Measurements from ENCODE around the gene CAPSL.
"Not testable (repeated sequence)": the region's sequence is repeated elsewhere in the genome, so short reads cannot be mapped to it uniquely, and the experiment has no call there.

Gene CAPSL

GRCh38 chr5:35938568-35939227, at the start of gene CAPSL:
TSS of gene CAPSL (minus strand) at chr5:35938622. CDS start at chr5:35921120, 17,502 bp downstream.
- DNase-seq (ENCODE audit: low read depth in 2 of 2) = no peak

DNA sequence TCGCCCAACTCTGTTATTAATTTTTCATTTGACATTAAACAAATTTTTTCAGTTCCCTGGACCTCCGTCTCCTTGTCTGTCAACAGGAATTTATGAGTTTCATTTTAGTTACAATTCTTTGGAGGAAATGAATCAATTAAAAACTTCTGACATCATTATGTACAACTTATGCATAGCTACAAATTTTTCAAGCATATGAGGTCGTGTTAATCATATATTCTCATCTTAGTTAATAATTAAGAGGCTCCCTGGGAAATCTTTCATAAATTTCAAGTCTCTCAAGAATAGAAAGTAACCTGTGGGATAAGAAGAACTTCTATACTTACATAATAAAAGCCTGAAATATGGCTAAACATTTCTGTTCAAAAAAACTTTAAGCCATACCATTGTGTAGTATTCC, 49.4 kb upstream of the CAPSL start:
- no peak for DNase-seq (ENCODE audit: low read depth in 2 of 2)

DNA sequence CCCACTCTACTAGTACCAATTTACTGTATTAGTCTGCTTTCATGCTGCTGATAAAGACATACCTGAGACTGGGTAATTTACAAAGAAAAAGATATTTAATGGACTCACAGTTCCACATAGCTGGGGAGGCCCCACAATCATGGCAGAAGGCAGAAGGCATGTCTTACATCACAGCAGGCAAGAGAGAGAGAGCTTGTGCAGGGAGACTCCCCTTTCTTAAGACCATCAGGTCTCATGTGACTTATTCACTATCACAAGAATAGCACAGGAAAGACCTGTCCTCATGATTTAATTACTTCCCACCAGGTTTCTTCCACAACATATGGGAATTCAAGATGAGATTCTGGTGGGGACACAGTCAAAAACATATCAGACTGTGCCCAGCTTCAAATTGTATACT, 41.3 kb upstream of the CAPSL start:
- no peak for DNase-seq (ENCODE audit: low read depth in 2 of 2)

DNA sequence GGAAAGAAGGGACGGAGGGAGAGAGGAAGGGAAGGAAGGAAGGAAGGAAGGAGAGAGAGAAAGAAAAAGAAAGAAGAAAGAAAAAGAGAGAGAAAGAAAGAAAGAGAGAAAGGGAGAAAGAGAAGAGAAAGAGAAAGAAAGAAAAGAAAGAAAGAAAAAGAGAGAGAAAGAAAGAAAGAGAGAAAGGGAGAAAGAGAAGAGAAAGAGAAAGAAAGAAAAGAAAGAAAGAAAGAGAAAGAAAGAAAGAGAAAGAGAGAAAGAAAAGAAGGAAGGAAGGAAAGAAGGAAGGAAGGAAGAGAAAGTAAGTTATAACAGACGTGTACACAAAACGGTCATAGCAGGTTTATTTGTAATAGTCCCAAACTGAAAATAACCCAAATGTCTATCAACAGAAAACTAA, 38.4 kb upstream of the CAPSL start:
- DNase-seq (ENCODE audit: low read depth in 2 of 2) = not testable (repeated sequence)

- DNase-seq (ENCODE audit: low read depth in 2 of 2) = no peak
Observed at GRCh38 chr5:35974570-35974969, 36.1 kb upstream of the CAPSL start.

DNA sequence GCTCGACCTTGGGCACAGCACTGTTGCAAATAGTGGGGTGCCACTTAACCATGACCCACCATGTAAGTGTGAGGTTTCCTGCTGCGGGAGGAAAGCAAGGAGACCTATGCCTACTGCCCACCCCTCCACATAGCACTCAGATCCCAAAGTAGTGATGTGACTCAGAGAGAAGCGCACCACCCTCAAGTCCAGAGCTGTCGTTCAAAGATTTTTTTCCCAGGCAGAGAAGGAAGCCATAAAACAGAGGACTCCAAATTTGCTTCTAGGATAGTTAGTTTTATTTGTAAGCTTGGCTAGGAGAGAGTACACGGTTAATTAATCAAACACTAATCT, 33.4 kb upstream of the CAPSL start:
- DNase-seq (ENCODE audit: low read depth in 2 of 2) = no peak

DNA sequence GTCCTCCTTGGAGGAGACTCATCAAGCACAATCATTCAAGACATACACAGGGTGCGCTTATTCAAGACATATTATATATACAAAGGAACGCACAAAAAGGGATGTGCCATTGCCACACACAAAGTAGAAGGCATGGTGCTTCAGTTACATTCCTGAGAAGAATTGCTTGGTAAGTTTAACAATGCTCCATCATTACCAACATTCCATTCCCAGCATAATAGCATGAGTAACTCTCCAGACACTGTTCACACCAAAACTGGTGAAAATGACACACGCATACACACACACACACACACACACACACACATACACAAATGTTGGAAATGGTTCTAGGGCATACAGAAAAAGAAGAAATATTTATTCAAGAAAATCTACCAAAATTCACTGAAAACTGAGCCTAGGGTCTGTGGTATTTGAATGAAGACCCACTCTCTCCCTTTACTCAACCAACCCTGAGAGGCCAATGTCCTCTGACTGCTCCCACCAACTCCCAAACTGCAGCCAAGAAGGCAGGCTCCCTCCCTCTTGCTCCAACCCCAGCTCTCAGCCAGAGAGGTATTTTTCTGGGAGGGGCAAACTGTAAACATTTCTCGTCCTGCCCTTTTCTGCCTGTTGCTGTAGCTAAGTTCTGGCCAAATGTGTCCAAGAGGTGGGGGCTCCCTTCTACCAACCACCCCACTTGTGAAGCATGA, 32.9 kb upstream of the CAPSL start:
- DNase-seq (ENCODE audit: low read depth in 2 of 2) = no peak

- no peak for DNase-seq (ENCODE audit: low read depth in 2 of 2)
Observed at GRCh38 chr5:35963381-35963843, 25.0 kb upstream of the CAPSL start.

DNA sequence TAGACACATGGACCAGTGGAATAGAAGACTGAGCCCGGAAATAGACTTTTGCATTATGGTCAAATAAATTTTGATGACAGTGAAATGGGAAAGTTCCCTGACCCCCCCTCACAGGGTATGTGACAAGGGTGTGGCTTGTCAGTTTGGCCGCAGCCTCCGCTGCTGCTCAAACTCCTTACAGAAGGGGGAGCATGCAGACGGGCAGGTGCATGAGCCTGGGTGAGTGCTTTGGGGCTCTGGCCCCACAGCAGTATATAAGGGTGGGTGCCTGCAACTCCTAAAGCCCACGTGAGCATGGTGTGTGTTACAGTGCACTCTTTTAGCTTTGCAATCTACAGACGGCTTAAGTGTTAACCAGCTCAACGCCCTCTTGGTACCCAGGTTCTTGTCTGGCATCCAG, 21.9 kb upstream of the CAPSL start:
- DNase-seq (ENCODE audit: low read depth in 2 of 2) = no peak

- DNase-seq (ENCODE audit: low read depth in 2 of 2) = no peak
Observed at GRCh38 chr5:35956429-35956828, 18.0 kb upstream of the CAPSL start.

DNA sequence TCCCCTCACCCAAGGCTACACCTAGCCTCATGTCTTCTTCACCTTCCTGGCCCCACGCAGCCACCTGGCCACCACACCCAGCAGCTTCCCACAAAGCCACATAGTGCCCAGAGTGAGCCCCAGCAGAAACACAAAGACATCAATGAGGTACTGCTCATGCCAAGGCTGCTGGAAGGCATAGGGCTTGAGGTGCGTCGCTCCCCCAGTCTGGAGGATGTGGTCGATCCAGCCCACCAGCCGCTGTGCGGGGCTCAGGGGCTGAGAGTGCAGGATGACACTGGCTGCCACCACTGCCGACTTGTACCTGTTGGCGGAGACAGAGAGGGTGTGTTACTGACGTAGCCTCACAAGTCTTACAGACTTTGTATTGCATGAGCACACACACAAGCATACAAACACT, 15.8 kb upstream of the CAPSL start:
- DNase-seq (ENCODE audit: low read depth in 2 of 2) = no peak

GRCh38 chr5:35947085-35947484, 8.7 kb upstream of the CAPSL start:
- DNase-seq (ENCODE audit: low read depth in 2 of 2) = no peak

GRCh38 chr5:35939639-35940038, 1.2 kb upstream of the CAPSL start:
- DNase-seq (ENCODE audit: low read depth in 2 of 2) = no peak

GRCh38 chr5:35926389-35927051, 11.9 kb downstream of the CAPSL start:
- DNase-seq (ENCODE audit: low read depth in 2 of 2) = peak in 1 of 2 donors; percentile 60

GRCh38 chr5:35924950-35925722, 13.3 kb downstream of the CAPSL start:
- peak; percentile 81 to 84 for DNase-seq (ENCODE audit: low read depth in 2 of 2)

- no peak for DNase-seq (ENCODE audit: low read depth in 2 of 2)
Observed at GRCh38 chr5:35924122-35924949, 14.1 kb downstream of the CAPSL start.

- DNase-seq (ENCODE audit: low read depth in 2 of 2) = no peak
Observed at GRCh38 chr5:35922468-35922867, 16.0 kb downstream of the CAPSL start.

DNA sequence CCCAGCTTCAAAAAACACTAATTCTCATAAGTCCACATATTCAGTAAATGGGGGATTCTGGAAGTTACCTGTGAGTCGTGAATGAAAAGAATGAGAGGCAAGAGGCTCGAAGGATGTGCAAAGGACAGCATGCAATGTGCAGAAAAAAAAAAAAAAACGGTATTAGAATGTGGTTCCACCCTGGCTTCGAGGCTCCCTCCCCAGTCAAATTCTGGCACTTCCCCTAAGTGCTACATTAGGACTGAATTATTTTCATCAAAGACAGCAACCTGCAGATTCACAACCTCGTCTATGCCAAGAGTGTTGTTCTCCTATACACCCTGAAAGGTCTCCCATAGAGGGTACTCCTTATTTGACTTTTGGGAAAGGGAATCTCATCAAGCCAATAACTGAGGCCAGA, 16.5 kb downstream of the CAPSL start:
- DNase-seq (ENCODE audit: low read depth in 2 of 2) = no peak

- no peak for DNase-seq (ENCODE audit: low read depth in 2 of 2)
Observed at GRCh38 chr5:35920890-35921289, 17.5 kb downstream of the CAPSL start.

DNA sequence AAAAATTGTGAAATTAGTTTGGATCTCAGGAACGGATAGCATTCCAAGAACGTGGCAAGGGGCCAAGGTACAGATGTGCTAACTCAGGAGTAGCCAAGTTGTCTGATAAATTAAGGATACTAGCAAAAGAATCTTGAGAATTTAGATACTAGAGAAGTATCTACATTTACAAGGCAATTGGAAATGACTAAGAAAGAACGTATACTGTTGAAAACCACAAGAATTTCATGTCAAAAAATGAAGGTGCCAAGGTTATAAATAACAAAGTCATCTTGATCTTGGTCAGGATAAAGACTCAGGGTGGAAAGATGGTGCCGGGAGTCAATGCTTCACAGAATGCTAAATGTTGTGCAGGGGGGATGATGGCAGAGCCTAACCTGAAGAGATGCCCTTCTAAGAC, 19.2 kb downstream of the CAPSL start:
- no peak for DNase-seq (ENCODE audit: low read depth in 2 of 2)

DNA sequence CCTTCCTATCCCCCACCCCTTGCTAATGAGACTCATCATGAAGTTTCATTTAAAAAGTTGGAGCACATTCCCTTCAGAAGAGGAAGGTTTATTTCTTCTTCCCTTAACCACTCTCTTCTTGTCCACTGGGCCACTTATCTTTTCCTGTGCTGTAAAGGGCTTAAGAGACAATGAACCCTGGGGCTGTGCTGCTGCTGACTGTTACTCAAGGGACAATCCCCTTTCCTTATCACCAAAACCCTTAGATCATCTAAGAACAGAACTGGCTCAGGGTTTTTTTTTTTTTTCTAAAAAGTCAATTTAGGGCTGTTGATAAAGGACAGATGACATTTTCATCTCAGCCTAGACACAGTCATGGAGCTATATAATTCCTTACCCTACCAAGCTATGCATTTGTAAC, 29.6 kb downstream of the CAPSL start:
- no peak for DNase-seq (ENCODE audit: low read depth in 2 of 2)
